GM12878 (cell line): ENCODE results near the gene IL27RA. TPM values are rescaled to one million over a fixed set of nuclear protein-coding genes. Genes with fewer than 3 reads are reported as not detected.

Experiments
- ATAC-seq: fragments of 200-7000 bp; cut with Tn5 transposase; 3 replicates; pipeline ENCODE4 v1.9.1; 2020; ENCODE audit warnings: mild to moderate bottlenecking, moderate library complexity
- BruUV-seq: library from RNA; stranded (reverse); fragments of 400-500 nt; replicated peaks from 2 replicates; lab custom pipeline; 2021; lab: Mats Ljungman, UMichigan
- CTCF ChIA-PET: fragments of 300-600 bp; sonication (Branson Sonifier 250); formaldehyde crosslinking; extraction: SDS; loops from one replicate; lab custom pipeline; 2021; ENCODE audit warnings: inconsistent platforms; lab: Yijun Ruan, JAX
- POLR2A ChIA-PET: fragments of 350-600 bp; formaldehyde crosslinking; extraction: SDS; loops from one replicate; lab custom pipeline; 2021; ENCODE audit warnings: inconsistent platforms; lab: Charles Lee
- RAD21 ChIA-PET: fragments of 300-600 bp; sonication (Branson Sonifier 250); formaldehyde crosslinking; loops from one replicate; lab custom pipeline; 2023; ENCODE audit warnings: antibody characterized with exemption; ENCODE audit not compliant: unreplicated experiment; lab: Charles Lee
- SMC1A ChIA-PET: fragments of 300-600 bp; sonication (Branson Sonifier 250); formaldehyde crosslinking; loops from one replicate; lab custom pipeline; 2023; ENCODE audit not compliant: unreplicated experiment, uncharacterized antibody; lab: Charles Lee
- DNase-seq: peaks from one replicate; pipeline ENCODE4 v3.0.0-alpha.2; 2011; ENCODE audit warnings: low read depth, low spot score
- FAIRE-seq: peaks from 3 replicates; lab custom pipeline; 2011; peaks lifted over from hg19 to GRCh38; lab: Jason Lieb, UNC
- H2AFZ ChIP-seq: 2 replicates; pipeline ENCODE4 v1.6.0; 2011; ENCODE audit warnings: low read depth, low read length, control low read depth; ENCODE audit not compliant: control insufficient read depth
- H3K27ac ChIP-seq: 2 replicates; pipeline ENCODE4 v1.5.1; 2011; ENCODE audit warnings: control low read depth; ENCODE audit not compliant: control insufficient read depth, insufficient read depth
- H3K27me3 ChIP-seq, 2 experiments: replicated peaks in 1 of 2; 2 replicates each; pipeline versions ENCODE4 v1.6.0 to v1.6.1; 2011; ENCODE audit warnings: low read length in 1 of 2; ENCODE audit not compliant: control insufficient read depth in 2 of 2, insufficient read depth in 2 of 2
- H3K36me3 ChIP-seq, 2 experiments: 2 replicates each; pipeline ENCODE4 v1.5.1; 2011; ENCODE audit warnings: low read length in 1 of 2; ENCODE audit not compliant: control insufficient read depth in 2 of 2, insufficient read depth in 2 of 2
- H3K4me1 ChIP-seq: 2 replicates; pipeline ENCODE4 v1.6.1; 2011; ENCODE audit warnings: mild to moderate bottlenecking, low read length, moderate library complexity, mixed read lengths; ENCODE audit not compliant: control insufficient read depth, insufficient read depth
- H3K4me2 ChIP-seq: 2 replicates; pipeline ENCODE4 v1.6.0; 2011; ENCODE audit warnings: control low read depth; ENCODE audit not compliant: control insufficient read depth, insufficient read depth
- H3K4me3 ChIP-seq: fragments of 200-600 bp; sonication (generic); 2 replicates; pipeline ENCODE4 v1.5.1; 2016
- H3K79me2 ChIP-seq: 2 replicates; pipeline ENCODE4 v1.6.0; 2011; ENCODE audit warnings: low read length; ENCODE audit not compliant: control insufficient read depth, insufficient read depth
- H3K9ac ChIP-seq: 2 replicates; pipeline ENCODE4 v1.8.0; 2011; ENCODE audit warnings: low read length, control low read depth, mixed read lengths; ENCODE audit not compliant: control insufficient read depth, insufficient read depth
- H3K9me3 ChIP-seq: replicated peaks from 3 replicates; pipeline ENCODE4 v1.5.1; 2011; ENCODE audit warnings: mild to moderate bottlenecking, low read length; ENCODE audit not compliant: control insufficient read depth, insufficient read depth
- H4K20me1 ChIP-seq: 2 replicates; pipeline ENCODE4 v1.6.0; 2011; ENCODE audit not compliant: control insufficient read depth, insufficient read depth
- BHLHE40 ChIP-seq, 2 experiments: fragments of 450-650 bp in 1 of 2; IDR thresholded peaks; 2 replicates each; pipeline ENCODE4 v1.6.1; 2011 to 2017; ENCODE audit warnings: low read depth in 2 of 2, borderline replicate concordance in 1 of 2, improper control_type of control experiment in 1 of 2, low read length in 1 of 2, mild to moderate bottlenecking in 1 of 2
- CHD4 ChIP-seq: fragments of 200-600 bp; sonication (generic); IDR thresholded peaks from 2 replicates; pipeline ENCODE4 v1.6.1; 2016; ENCODE audit warnings: mild to moderate bottlenecking
- JUND ChIP-seq: IDR thresholded peaks from 2 replicates; pipeline ENCODE4 v1.6.1; 2012; ENCODE audit warnings: low read depth, mild to moderate bottlenecking, low read length, improper control_type of control experiment, moderate library complexity
- MXI1 ChIP-seq: fragments of 150-350 bp; IDR thresholded peaks from 2 replicates; pipeline ENCODE4 v1.6.1; 2011; ENCODE audit warnings: low read depth, mild to moderate bottlenecking, inconsistent platforms, low read length, improper control_type of control experiment
- MYB ChIP-seq: fragments of 150-350 bp; IDR thresholded peaks from 2 replicates; pipeline ENCODE4 v1.6.1; 2014; ENCODE audit warnings: mild to moderate bottlenecking, low read depth, low read length, borderline replicate concordance
- WGBS: methylation state at CpG from one replicate; pipeline ENCODE4 v1.1.6; 2016; ENCODE audit warnings: low lambda C conversion rate; ENCODE audit not compliant: insufficient replicate concordance, insufficient coverage; ENCODE audit errors: missing lambda C conversion rate; 5-methylcytosine and 5-hydroxymethylcytosine counted together
- in situ Hi-C: fragments of 300-500 bp; cut with MboI; formaldehyde crosslinking; loops from 9 replicates; pipeline ENCODE4 v1.14.3; 2018; ENCODE audit warnings: mixed read lengths
- intact Hi-C: fragments of 100-400 bp; cut with micrococcal nuclease; formaldehyde crosslinking; loops from one replicate; pipeline ENCODE4 v1.14.2; 2022; ENCODE audit not compliant: unreplicated experiment
- polyA plus RNA-seq, 11 experiments: library from polyadenylated mRNA; depleted of rRNA in 4 of 11; unstranded in 6 of 11; stranded (reverse) in 5 of 11; fragments of >200 nt; fragmentation: Nextera tagmentation in 4 of 11; fragmentation: Illumina TruSeq in 1 of 11; extraction: Ambion mirVana in 4 of 11; extraction: Trizol in 1 of 11; gene quantifications; 1 replicate in 1 of 11; 2 replicates in 10 of 11; pipeline versions ENCODE4 v1.2.1 to v1.2.3, GENCODE V29; 2011 to 2016; ENCODE audit warnings: inconsistent platforms in 2 of 11, missing spikeins in 2 of 11, low read depth in 1 of 11
- total RNA-seq, 4 experiments: library from RNA; depleted of rRNA in 3 of 4; stranded (reverse); fragments of >200 nt in 3 of 4; fragmentation: Illumina TruSeq in 1 of 4; extraction: Trizol in 1 of 4; gene quantifications; 2 replicates each; pipeline versions ENCODE4 v1.2.1 to v1.2.3, GENCODE V29; 2013 to 2021

Gene IL27RA
- total and polyA plus RNA-seq, 10 of the 15 experiments (the other 5 are each of a cell fraction or from before 2014, with no cell fraction given), result 8.4 to 63.5 (median 41.2) TPM

- ATAC-seq (no peak), FAIRE-seq (no peak), DNase-seq (no peak)
- Histone ChIP-seq H3K79me2 (no peaks in the 10 kb centered on the region), H3K27me3 (peaks cover 0 to 6% of the 10 kb centered on the region in 2 experiments), H3K27ac (no peak overlapping the region), H3K4me2 (no peak overlapping the region), H2AFZ (no peak overlapping the region), H4K20me1 (no peaks in the 10 kb centered on the region; the same call in 1 of the 2 replicates), H3K4me1 (no peaks in the 10 kb centered on the region), H3K9me3 (no peaks in the 10 kb centered on the region), H3K4me3 (no peak overlapping the region), H3K9ac (no peak overlapping the region), H3K36me3 (no peaks in the 10 kb centered on the region)
- in situ Hi-C loops (loop anchor here (25.0 kb wide), 1 partner anchor 774 kb away; no protein-coding TSS in a partner anchor), intact Hi-C loops (no loop called here)
- no peak for TF ChIP-seq MXI1
- TF ChIP-seq MYB, result no peak
- no peak for TF ChIP-seq CHD4
- no peak for TF ChIP-seq BHLHE40 (IDR thresholded peaks at IDR 0.05; ENCODE audit: borderline replicate concordance in 1 of 2, low read depth in 2 of 2, low read length in 1 of 2)
- no peak for TF ChIP-seq JUND
- ChIA-PET POLR2A (interaction anchor here (0.8 kb wide), 1 partner anchor 20 kb away, joined by 3 read pairs; no protein-coding TSS in a partner anchor), RAD21 (interaction anchor here (0.8 to 1.5 kb wide), 5 partner anchors 10 to 182 kb away, joined by 3 to 10 read pairs (median 4); partner anchors contain the start of genes ASF1B and MISP3), CTCF (interaction anchor here (0.7 to 5.3 kb wide), 13 partner anchors 10 to 466 kb away, joined by 3 to 110 read pairs (median 16); partner anchors contain the start of genes ASF1B, IL27RA and MISP3), SMC1A (interaction anchor here (0.6 to 2.6 kb wide), 7 partner anchors 10 to 181 kb away, joined by 3 to 20 read pairs (median 7); partner anchors contain the start of gene MISP3)
- WGBS, result 26% methylated on average over 9 of the region's 9 CpGs
- BruUV-seq, result no TSS peak
Observed at GRCh38 chr19:14061081-14061749, 29.7 kb downstream of the IL27RA start.
